Psoas muscle (tissue), 8 donors: ENCODE data around the gene ARMC6. TPM values are rescaled to one million over a fixed set of nuclear protein-coding genes. Genes with fewer than 3 reads are reported as not detected.

Source experiments
- ATAC-seq, 4 donors: fragments of 200-7000 bp; cut with Tn5 transposase; one replicate each; pipeline ENCODE4 v1.9.1; 2020; ENCODE audit warnings: moderate library complexity in 3 of 4, mild to moderate bottlenecking in 2 of 4
- DNase-seq, 2 donors: peaks; one replicate each; pipeline ENCODE4 v3.0.0-alpha.2; 2020
- H3K27ac ChIP-seq: fragments of 200-600 bp; one replicate; pipeline ENCODE4 v1.8.0; 2022
- H3K27me3 ChIP-seq, 3 donors: fragments of 200-600 bp in 1 of 3; one replicate each; pipeline versions ENCODE4 v1.6.1 to v1.8.0; 2013 to 2022; ENCODE audit warnings: low read length in 2 of 3, mild to moderate bottlenecking in 2 of 3, moderate library complexity in 1 of 3; ENCODE audit not compliant: insufficient read depth in 3 of 3
- H3K36me3 ChIP-seq, 2 donors: fragments of 200-600 bp in 1 of 2; one replicate each; pipeline versions ENCODE4 v1.6.1 to v1.8.0; 2013 to 2022; ENCODE audit warnings: low read depth in 1 of 2, mild to moderate bottlenecking in 1 of 2, moderate library complexity in 1 of 2; ENCODE audit not compliant: insufficient read depth in 1 of 2
- H3K4me1 ChIP-seq: fragments of 200-600 bp; one replicate; pipeline ENCODE4 v1.8.0; 2022
- H3K4me3 ChIP-seq: fragments of 200-600 bp; one replicate; pipeline ENCODE4 v1.8.0; 2022; ENCODE audit warnings: mild to moderate bottlenecking
- H3K9me3 ChIP-seq: fragments of 200-600 bp; one replicate; pipeline ENCODE4 v1.8.0; 2022
- CTCF ChIP-seq: fragments of 200-600 bp; IDR thresholded peaks from one replicate; pipeline ENCODE4 v1.8.0; 2022; ENCODE audit warnings: antibody characterized with exemption
- WGBS, 3 donors: extraction: QIAGEN DNeasy Blood & Tissue Kit; methylation state at CpG; one replicate each; pipeline versions ENCODE4 v1.1.6 to v1.1.7; 2013; 5-methylcytosine and 5-hydroxymethylcytosine counted together
- intact Hi-C, 2 donors: fragments of 100-400 bp; cut with DNase I; formaldehyde crosslinking; loops; one replicate each; pipeline versions ENCODE4 v1.11.0 to v1.14.2; 2022
- polyA plus RNA-seq, 3 donors: library from polyadenylated mRNA; stranded (reverse); fragments of 200-250 nt; gene quantifications; one replicate each; pipeline ENCODE4 v1.2.3, GENCODE V29; 2013
- total RNA-seq, 4 donors: library from RNA; stranded (reverse); fragmentation: NEBNext Ultra II Directional in 2 of 4; extraction: Animal tissue kit (Norgen Biotek cat#: 25700) in 2 of 4; gene quantifications; one replicate each; pipeline versions ENCODE4 v1.2.1 to v1.2.4, GENCODE V29; 2021 to 2023
- donor health status: healthy with polysubstance abuse.
- donor health status: DM: no; HTN: no; CAD: no; lungs with moderate emphysema.
- donor health status: Bipolar disorder and iron deficiency.
- donor health status: healthy.
- donor health status: DM: yes; HTN: yes; CAD: no.
- donor health status: DM: no; HTN: no; CAD: no.
- donor health status: DM: no; HTN: no; CAD: no.
- donor health status: DM: yes; HTN: yes; CAD: no.

The ARMC6 gene
- total and polyA plus RNA-seq, 7 donors = 13.7 to 74.1 (median 22.6) TPM

- H3K36me3 ChIP-seq = peaks cover 6 to 69% of the 10 kb centered on the region in 2 donors
- no peaks in the 10 kb centered on the region for H3K9me3 ChIP-seq
- peaks cover 7% of the 10 kb centered on the region for H3K4me1 ChIP-seq
- H3K27me3 ChIP-seq = no peaks in the 10 kb centered on the region
- no peak overlapping the region for H3K4me3 ChIP-seq
- ATAC-seq = no peak
- no peak for TF ChIP-seq CTCF
- DNase-seq = no peak
- intact Hi-C loops = loop anchor here in 1 of 2 donors (1.0 to 10.0 kb wide), 2 partner anchors 85 to 120 kb away; partner anchors contain the start of gene MEF2B
- no peak overlapping the region for H3K27ac ChIP-seq
- 85 to 86% (median 85%) methylated on average over 15 of the region's 15 CpGs for WGBS, 3 donors
These were observed 21.0 kb downstream of the ARMC6 start for GRCh38 chr19:19054315-19054938.

GRCh38 chr19:19054939-19055440 lies 21.6 kb downstream of the ARMC6 start:
- H3K4me1 ChIP-seq = peaks cover 13% of the 10 kb centered on the region
- WGBS, 3 donors = 94% methylated on average over 18 to 19 of the region's 19 CpGs
- ATAC-seq (no peak), DNase-seq (no peak)
- H3K4me3 ChIP-seq = no peak overlapping the region
- no peak for TF ChIP-seq CTCF
- H3K27ac ChIP-seq = no peak overlapping the region
- H3K36me3 ChIP-seq = peaks cover 6 to 63% of the 10 kb centered on the region in 2 donors
- intact Hi-C loops = loop anchor here (1.0 to 10.0 kb wide), 3 partner anchors 52 to 120 kb away; partner anchors contain the start of gene MEF2B (in 1 of the 2)
- no peaks in the 10 kb centered on the region for H3K9me3 ChIP-seq
- H3K27me3 ChIP-seq = no peaks in the 10 kb centered on the region

- 94 to 95% (median 95%) methylated on average over 11 to 13 of the region's 13 CpGs for WGBS, 3 donors
- H3K9me3 ChIP-seq = no peaks in the 10 kb centered on the region
- no peaks in the 10 kb centered on the region for H3K27me3 ChIP-seq
- no peak overlapping the region for H3K4me3 ChIP-seq
- ATAC-seq (no peak), DNase-seq (no peak)
- intact Hi-C loops = loop anchor here (2.0 to 10.0 kb wide), 3 partner anchors 52 to 119 kb away; partner anchors contain the start of genes MEF2B (in 1 of the 2) and TMEM161A (in 1 of the 2)
- H3K36me3 ChIP-seq = peaks cover 6 to 60% of the 10 kb centered on the region in 2 donors
- TF ChIP-seq CTCF = no peak
- no peak overlapping the region for H3K27ac ChIP-seq
- peaks cover 15% of the 10 kb centered on the region for H3K4me1 ChIP-seq
These were observed 22.3 kb downstream of the ARMC6 start for GRCh38 chr19:19055701-19056100.

GRCh38 chr19:19056636-19057275 lies 23.4 kb downstream of the ARMC6 start:
- peaks cover 26% of the 10 kb centered on the region for H3K4me1 ChIP-seq
- H3K36me3 ChIP-seq = peaks cover 6 to 56% of the 10 kb centered on the region in 2 donors
- DNase-seq (no peak), ATAC-seq (no peak)
- 71 to 74% (median 74%) methylated on average over 9 of the region's 9 CpGs for WGBS, 3 donors
- intact Hi-C loops = loop anchor here (2.0 to 10.0 kb wide), 3 partner anchors 51 to 118 kb away; partner anchors contain the start of genes MEF2B (in 1 of the 2) and TMEM161A (in 1 of the 2)
- no peaks in the 10 kb centered on the region for H3K9me3 ChIP-seq
- H3K27ac ChIP-seq = no peak overlapping the region
- no peak overlapping the region for H3K4me3 ChIP-seq
- TF ChIP-seq CTCF = no peak
- no peaks in the 10 kb centered on the region for H3K27me3 ChIP-seq
